Measurements from ENCODE around the gene DTL. TPM values are rescaled to one million over a fixed set of nuclear protein-coding genes. Genes with fewer than 3 reads are reported as not detected.

Gene DTL
- total RNA-seq, 1 experiment from 2014 or later: 73.0 TPM

- no peak overlapping the region for H3K4ac ChIP-seq (ENCODE audit: low read depth, low read length)
- TF ChIP-seq, protein P1, sequence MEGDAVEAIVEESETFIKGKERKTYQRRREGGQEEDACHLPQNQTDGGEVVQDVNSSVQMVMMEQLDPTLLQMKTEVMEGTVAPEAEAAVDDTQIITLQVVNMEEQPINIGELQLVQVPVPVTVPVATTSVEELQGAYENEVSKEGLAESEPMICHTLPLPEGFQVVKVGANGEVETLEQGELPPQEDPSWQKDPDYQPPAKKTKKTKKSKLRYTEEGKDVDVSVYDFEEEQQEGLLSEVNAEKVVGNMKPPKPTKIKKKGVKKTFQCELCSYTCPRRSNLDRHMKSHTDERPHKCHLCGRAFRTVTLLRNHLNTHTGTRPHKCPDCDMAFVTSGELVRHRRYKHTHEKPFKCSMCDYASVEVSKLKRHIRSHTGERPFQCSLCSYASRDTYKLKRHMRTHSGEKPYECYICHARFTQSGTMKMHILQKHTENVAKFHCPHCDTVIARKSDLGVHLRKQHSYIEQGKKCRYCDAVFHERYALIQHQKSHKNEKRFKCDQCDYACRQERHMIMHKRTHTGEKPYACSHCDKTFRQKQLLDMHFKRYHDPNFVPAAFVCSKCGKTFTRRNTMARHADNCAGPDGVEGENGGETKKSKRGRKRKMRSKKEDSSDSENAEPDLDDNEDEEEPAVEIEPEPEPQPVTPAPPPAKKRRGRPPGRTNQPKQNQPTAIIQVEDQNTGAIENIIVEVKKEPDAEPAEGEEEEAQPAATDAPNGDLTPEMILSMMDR (conservative IDR thresholded peaks at IDR 0.05): no peak
Measured at GRCh38 chr1:212109728-212110127, 74.2 kb downstream of the DTL start.

More at GRCh38 chr1:212109728-212110127, 74.2 kb downstream of the DTL start:
- no peak overlapping the region for H4K91ac ChIP-seq (ENCODE audit: insufficient read length, low read depth, low read length)
- no peak overlapping the region for H3K23ac ChIP-seq (ENCODE audit: insufficient read length, low read depth, low read length)
- no peak overlapping the region for H2AK5ac ChIP-seq (ENCODE audit: insufficient read length, low read length)
- no peak overlapping the region for H3K14ac ChIP-seq (ENCODE audit: insufficient read depth, low read length)
- H3K9ac ChIP-seq (ENCODE audit: extremely low read depth, insufficient read length, low read length): no peak overlapping the region
- no peak overlapping the region for H3K18ac ChIP-seq (ENCODE audit: insufficient read length, low read depth, low read length)
- H3K79me2 ChIP-seq (ENCODE audit: insufficient read depth, low read length): no peaks in the 10 kb centered on the region
- no peak overlapping the region for H2BK120ac ChIP-seq (ENCODE audit: low read depth, low read length, poor library complexity, severe bottlenecking)
- no peaks in the 10 kb centered on the region for H4K20me1 ChIP-seq (ENCODE audit: control insufficient read depth, insufficient read depth, insufficient read length)
- Mint-ChIP-seq H3K27ac (no peak overlapping the region), H3K36me3 (ENCODE audit: insufficient read depth in 1 of 3, low read depth in 3 of 3) (no peaks in the 10 kb centered on the region; a peak in 2 of 7 replicates), H3K4me1 (peaks cover 23 to 30% of the 10 kb centered on the region in 2 experiments), H3K27me3 (ENCODE audit: low read depth) (no peaks in the 10 kb centered on the region), H3K9me3 (no peaks in the 10 kb centered on the region), H3K4me3 (no peak overlapping the region)
- no peak overlapping the region for H2BK5ac ChIP-seq (ENCODE audit: insufficient read length, low read length)
- H4K5ac ChIP-seq (ENCODE audit: insufficient read length, low read depth, low read length): no peak overlapping the region
- H3K23me2 ChIP-seq (ENCODE audit: insufficient read length, low read depth, low read length, poor library complexity, severe bottlenecking): no peaks in the 10 kb centered on the region
- no peak for DNase-seq
- no peak overlapping the region for H3K27ac ChIP-seq (ENCODE audit: insufficient read length, low read depth, low read length)
- no peak overlapping the region for H2BK12ac ChIP-seq (ENCODE audit: insufficient read length, low read depth, low read length)
- H2BK20ac ChIP-seq (ENCODE audit: low read depth, low read length, poor library complexity, severe bottlenecking): no peak overlapping the region
- H3K56ac ChIP-seq (ENCODE audit: insufficient read length, low read depth, low read length): no peak overlapping the region
- H3K4me2 ChIP-seq (ENCODE audit: insufficient read depth, insufficient read length, low read length): no peak overlapping the region
- H3K27me3 ChIP-seq (ENCODE audit: insufficient read depth, low read length): no peaks in the 10 kb centered on the region
- H4K8ac ChIP-seq (replicated peaks; ENCODE audit: insufficient read length, low read depth, low read length): no peak overlapping the region
- no CpG with 5 or more reads among the region's 6 CpGs for WGBS (ENCODE audit: extremely low coverage, insufficient read length, low lambda C conversion rate)
- H2BK15ac ChIP-seq (ENCODE audit: low read depth, low read length): no peak overlapping the region
- no peaks in the 10 kb centered on the region for H3K79me1 ChIP-seq (ENCODE audit: insufficient read depth, low read depth, low read length, poor library complexity, severe bottlenecking)
- H2AFZ ChIP-seq (ENCODE audit: low read length): no peak overlapping the region
- no peaks in the 10 kb centered on the region for H3K9me3 ChIP-seq (ENCODE audit: control insufficient read depth, low read depth, low read length)
- H3K4me1 ChIP-seq (ENCODE audit: insufficient read depth, low read length): 0 out of 2 replicates have a peak, but pooled peaks cover 3% of the 10 kb centered on the region
- no peak overlapping the region for H3T11ph ChIP-seq (ENCODE audit: low read length)

Measured in H9 (cell line).